GM23248 (cell line): Measurements from ENCODE around the gene APOBEC3A.

Experiments used
- EZH2 ChIP-seq: fragments of 200-600 bp; sonication (generic); IDR thresholded peaks from 2 replicates; pipeline ENCODE4 v1.6.1; 2018; ENCODE audit warnings: antibody characterized with exemption, mild to moderate bottlenecking; ENCODE audit not compliant: insufficient read depth, poor library complexity, severe bottlenecking
- EZH2phosphoT487 ChIP-seq: fragments of 200-600 bp; sonication (generic); IDR thresholded peaks from 2 replicates; pipeline ENCODE4 v1.6.1; 2018; ENCODE audit warnings: antibody characterized with exemption, moderate library complexity, mild to moderate bottlenecking, low read depth; ENCODE audit not compliant: insufficient read depth

- TF ChIP-seq EZH2phosphoT487, result no peak
- TF ChIP-seq EZH2, result no peak
These were observed 6.7 kb upstream of the APOBEC3A start for GRCh38 chr22:38950527-38951295.
